Ishikawa (cell line): ENCODE data around the gene TGFBR3.

Experiments
- CEBPB ChIP-seq: IDR thresholded peaks from 2 replicates; pipeline ENCODE4 v1.6.1; 2012
- CREB1 ChIP-seq: IDR thresholded peaks from 2 replicates; pipeline ENCODE4 v1.6.1; 2012; ENCODE audit warnings: low read depth
- EGR1 ChIP-seq: IDR thresholded peaks from 2 replicates; pipeline ENCODE4 v1.6.1; 2012
- EP300 ChIP-seq: IDR thresholded peaks from 2 replicates; pipeline ENCODE4 v1.6.1; 2012; ENCODE audit warnings: borderline replicate concordance
- FOXM1 ChIP-seq: IDR thresholded peaks from 2 replicates; pipeline ENCODE4 v1.6.1; 2012; ENCODE audit warnings: low read depth, borderline replicate concordance
- MAX ChIP-seq: IDR thresholded peaks from 2 replicates; pipeline ENCODE4 v1.6.1; 2012
- NFIC ChIP-seq: IDR thresholded peaks from 2 replicates; pipeline ENCODE4 v1.6.1; 2012
- RAD21 ChIP-seq: IDR thresholded peaks from 2 replicates; pipeline ENCODE4 v1.6.1; 2012; ENCODE audit warnings: low read depth
- YY1 ChIP-seq: IDR thresholded peaks from 2 replicates; pipeline ENCODE4 v1.6.1; 2012; ENCODE audit warnings: low read depth

DNA sequence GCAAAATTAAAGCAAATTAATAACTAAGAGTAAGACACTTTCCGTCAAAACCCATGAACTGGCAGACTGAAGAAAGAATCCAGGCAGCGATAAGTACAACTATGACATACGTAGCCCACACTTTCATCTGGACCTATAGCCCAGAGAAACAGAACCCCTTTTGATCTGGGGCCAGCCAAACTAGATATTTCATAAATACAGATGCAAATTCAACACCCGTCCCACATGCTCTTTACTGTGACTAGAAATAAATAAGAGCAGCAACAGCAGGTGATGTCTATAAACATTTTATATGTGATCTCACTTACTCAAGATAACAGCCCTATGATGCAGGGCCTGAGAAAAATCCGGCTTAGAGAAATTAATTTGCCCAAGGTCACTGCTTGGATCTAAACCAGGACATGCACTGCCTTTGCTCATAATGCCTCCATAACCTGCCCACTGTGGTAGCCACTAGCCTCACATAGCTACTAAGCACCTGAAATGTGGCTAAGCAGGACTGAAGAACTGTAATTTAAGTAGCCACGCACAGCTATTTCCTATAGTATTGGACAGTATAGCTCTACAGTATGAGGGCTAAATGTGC is 130.2 kb downstream of the TGFBR3 start:
- TF ChIP-seq RAD21 = no peak
- TF ChIP-seq EP300 = no peak
- no peak for TF ChIP-seq YY1
- TF ChIP-seq MAX = no peak
- TF ChIP-seq CREB1 = no peak
- no peak for TF ChIP-seq EGR1
- TF ChIP-seq FOXM1 = no peak
- no peak for TF ChIP-seq CEBPB
- TF ChIP-seq NFIC = no peak
